ENCODE data around the gene CRNN.
A peak's percentile ranks its signal among the peaks of the same experiment; 100 is the strongest.

Gene CRNN

GRCh38 chr1:152442301-152442700, 28.2 kb upstream of the CRNN start:
- no peak for DNase-seq (ENCODE audit: insufficient read length, low spot score)

GRCh38 chr1:152441756-152442155, 27.7 kb upstream of the CRNN start:
- FAIRE-seq (no peak), DNase-seq (ENCODE audit: insufficient read length, low spot score) (no peak)
- no peak for TF ChIP-seq POLR2A (IDR thresholded peaks at IDR 0.05; ENCODE audit: low read depth, low read length)

More at GRCh38 chr1:152442301-152442700, 28.2 kb upstream of the CRNN start:
- TF ChIP-seq POLR2A (IDR thresholded peaks at IDR 0.05; ENCODE audit: low read depth, low read length): no peak
- FAIRE-seq: no peak

- TF ChIP-seq POLR2A (IDR thresholded peaks at IDR 0.05; ENCODE audit: low read depth, low read length): no peak
- no peak for FAIRE-seq
- peak; percentile 71 for DNase-seq (ENCODE audit: insufficient read length, low spot score)
Measured at GRCh38 chr1:152440635-152441471, 26.8 kb upstream of the CRNN start.

- no peak for TF ChIP-seq POLR2A (IDR thresholded peaks at IDR 0.05; ENCODE audit: low read depth, low read length)
- FAIRE-seq (no peak), DNase-seq (ENCODE audit: insufficient read length, low spot score) (no peak)
Measured at GRCh38 chr1:152436593-152437496, 22.8 kb upstream of the CRNN start.

GRCh38 chr1:152427458-152427857, 13.4 kb upstream of the CRNN start:
- TF ChIP-seq POLR2A (IDR thresholded peaks at IDR 0.05; ENCODE audit: low read depth, low read length): no peak
- FAIRE-seq (no peak), DNase-seq (ENCODE audit: insufficient read length, low spot score) (no peak)

- FAIRE-seq (no peak), DNase-seq (ENCODE audit: insufficient read length, low spot score) (no peak)
- TF ChIP-seq POLR2A (IDR thresholded peaks at IDR 0.05; ENCODE audit: low read depth, low read length): no peak
Measured at GRCh38 chr1:152426731-152427130, 12.7 kb upstream of the CRNN start.

- DNase-seq (ENCODE audit: insufficient read length, low spot score) (no peak), FAIRE-seq (no peak)
- TF ChIP-seq POLR2A (IDR thresholded peaks at IDR 0.05; ENCODE audit: low read depth, low read length): no peak
Measured at GRCh38 chr1:152419917-152420316, 5.9 kb upstream of the CRNN start.

- FAIRE-seq (no peak), DNase-seq (ENCODE audit: insufficient read length, low spot score) (no peak)
- TF ChIP-seq POLR2A (IDR thresholded peaks at IDR 0.05; ENCODE audit: low read depth, low read length): no peak
Measured at GRCh38 chr1:152415454-152416227, 1.6 kb upstream of the CRNN start.

- no peak for FAIRE-seq
Measured at GRCh38 chr1:152412756-152413155, 1.3 kb downstream of the CRNN start.

GRCh38 chr1:152411134-152411533, 2.9 kb downstream of the CRNN start:
- DNase-seq (ENCODE audit: insufficient read length, low spot score) (no peak), FAIRE-seq (no peak)
- no peak for TF ChIP-seq POLR2A (IDR thresholded peaks at IDR 0.05; ENCODE audit: low read depth, low read length)

More at GRCh38 chr1:152412756-152413155, 1.3 kb downstream of the CRNN start:
- no peak for TF ChIP-seq POLR2A (IDR thresholded peaks at IDR 0.05; ENCODE audit: low read depth, low read length)
- DNase-seq (ENCODE audit: insufficient read length, low spot score): no peak

GRCh38 chr1:152410599-152410998, 3.5 kb downstream of the CRNN start:
- no peak for TF ChIP-seq POLR2A (IDR thresholded peaks at IDR 0.05; ENCODE audit: low read depth, low read length)
- DNase-seq (ENCODE audit: insufficient read length, low spot score) (no peak), FAIRE-seq (no peak)

GRCh38 chr1:152410028-152410427, 4.0 kb downstream of the CRNN start:
- no peak for TF ChIP-seq POLR2A (IDR thresholded peaks at IDR 0.05; ENCODE audit: low read depth, low read length)
- FAIRE-seq: no peak
- DNase-seq (ENCODE audit: insufficient read length, low spot score): no peak

GRCh38 chr1:152408664-152409063, 5.4 kb downstream of the CRNN start:
- FAIRE-seq (no peak), DNase-seq (ENCODE audit: insufficient read length, low spot score) (no peak)
- TF ChIP-seq POLR2A (IDR thresholded peaks at IDR 0.05; ENCODE audit: low read depth, low read length): no peak

Measured in H54 (cell line).